GM19324 (cell line): ENCODE results near the gene NT5C.
"Not testable (repeated sequence)": the region's sequence is repeated elsewhere in the genome, so short reads cannot be mapped to it uniquely, and the experiment has no call there.

Source experiments
- ATAC-seq: cut with Tn5 transposase; IDR thresholded peaks from one replicate; pipeline ENCODE4 v1.9.1; 2021; ENCODE audit warnings: mild to moderate bottlenecking, moderate library complexity; ENCODE audit not compliant: unreplicated experiment, low FRiP score

The NT5C gene

GRCh38 chr17:75146592-75146991 is 15.1 kb upstream of the NT5C start:
- no peak for ATAC-seq

- ATAC-seq: no peak
Observed at GRCh38 chr17:75144816-75145512, 13.4 kb upstream of the NT5C start.

GRCh38 chr17:75142236-75142971 is 10.9 kb upstream of the NT5C start:
- ATAC-seq: no peak

GRCh38 chr17:75138519-75138918 is 7.0 kb upstream of the NT5C start:
- ATAC-seq: no peak

GRCh38 chr17:75137762-75138161 is 6.2 kb upstream of the NT5C start:
- ATAC-seq: not testable (repeated sequence)

GRCh38 chr17:75135946-75136345 is 4.4 kb upstream of the NT5C start:
- no peak for ATAC-seq

- no peak for ATAC-seq
Observed at GRCh38 chr17:75135452-75135851, 3.9 kb upstream of the NT5C start.

- ATAC-seq: not testable (repeated sequence)
Observed at GRCh38 chr17:75133607-75134347, 2.2 kb upstream of the NT5C start.

GRCh38 chr17:75133001-75133400 is 1.5 kb upstream of the NT5C start:
- no peak for ATAC-seq

GRCh38 chr17:75132018-75133000 is 767 bp upstream of the NT5C start:
- ATAC-seq: not testable (repeated sequence)

GRCh38 chr17:75130632-75131277 is 787 bp downstream of the NT5C start:
- peak; percentile 17 for ATAC-seq

- no peak for ATAC-seq
Observed at GRCh38 chr17:75130059-75130631, 1.4 kb downstream of the NT5C start.

- ATAC-seq: no peak
Observed at GRCh38 chr17:75129576-75129975, 2.0 kb downstream of the NT5C start.

GRCh38 chr17:75128694-75129505 is 2.6 kb downstream of the NT5C start:
- ATAC-seq: no peak

- not testable (repeated sequence) for ATAC-seq
Observed at GRCh38 chr17:75127936-75128335, 3.6 kb downstream of the NT5C start.

GRCh38 chr17:75126954-75127353 is 4.6 kb downstream of the NT5C start:
- no peak for ATAC-seq

- ATAC-seq: no peak
Observed at GRCh38 chr17:75125984-75126383, 5.6 kb downstream of the NT5C start.

GRCh38 chr17:75124819-75125162 is 6.8 kb downstream of the NT5C start:
- no peak for ATAC-seq
